Neural progenitor cell (in vitro differentiated cells): ENCODE data around the gene NSG2.

Source experiments
- EZH2 ChIP-seq: fragments of 200-600 bp; sonication (generic); IDR thresholded peaks from 2 replicates; pipeline ENCODE4 v1.6.1; 2017; ENCODE audit warnings: antibody characterized with exemption, mild to moderate bottlenecking, moderate library complexity
- TF ChIP-seq, protein P1 (sequence below): fragments of 200-600 bp; sonication (generic); IDR thresholded peaks from 2 replicates; pipeline ENCODE4 v1.5.1; 2017; ENCODE audit warnings: antibody characterized with exemption, mild to moderate bottlenecking

DNA sequence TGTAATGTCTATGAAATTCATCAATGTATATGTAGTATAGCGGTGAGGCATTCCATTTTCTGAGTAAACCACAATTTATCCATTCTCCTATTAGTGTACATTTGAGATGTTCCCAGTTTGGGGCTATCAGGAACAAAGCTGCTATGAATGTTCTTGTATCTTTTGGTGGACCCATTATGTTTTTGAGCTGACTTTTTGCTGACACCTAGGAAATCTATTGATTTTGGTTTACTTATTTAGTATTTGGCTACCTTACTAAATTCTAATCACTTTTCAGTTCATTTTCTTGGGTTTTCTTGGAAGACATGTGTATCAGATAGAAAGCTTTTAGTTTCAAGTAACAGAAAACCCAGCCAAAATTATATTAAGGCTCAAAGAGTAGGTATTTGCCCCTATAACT, 13.7 kb downstream of the NSG2 start:
- TF ChIP-seq, protein P1, sequence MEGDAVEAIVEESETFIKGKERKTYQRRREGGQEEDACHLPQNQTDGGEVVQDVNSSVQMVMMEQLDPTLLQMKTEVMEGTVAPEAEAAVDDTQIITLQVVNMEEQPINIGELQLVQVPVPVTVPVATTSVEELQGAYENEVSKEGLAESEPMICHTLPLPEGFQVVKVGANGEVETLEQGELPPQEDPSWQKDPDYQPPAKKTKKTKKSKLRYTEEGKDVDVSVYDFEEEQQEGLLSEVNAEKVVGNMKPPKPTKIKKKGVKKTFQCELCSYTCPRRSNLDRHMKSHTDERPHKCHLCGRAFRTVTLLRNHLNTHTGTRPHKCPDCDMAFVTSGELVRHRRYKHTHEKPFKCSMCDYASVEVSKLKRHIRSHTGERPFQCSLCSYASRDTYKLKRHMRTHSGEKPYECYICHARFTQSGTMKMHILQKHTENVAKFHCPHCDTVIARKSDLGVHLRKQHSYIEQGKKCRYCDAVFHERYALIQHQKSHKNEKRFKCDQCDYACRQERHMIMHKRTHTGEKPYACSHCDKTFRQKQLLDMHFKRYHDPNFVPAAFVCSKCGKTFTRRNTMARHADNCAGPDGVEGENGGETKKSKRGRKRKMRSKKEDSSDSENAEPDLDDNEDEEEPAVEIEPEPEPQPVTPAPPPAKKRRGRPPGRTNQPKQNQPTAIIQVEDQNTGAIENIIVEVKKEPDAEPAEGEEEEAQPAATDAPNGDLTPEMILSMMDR, result no peak
- TF ChIP-seq EZH2, result no peak
